ENCODE results near the gene MYBPH.

MYBPH gene

DNA sequence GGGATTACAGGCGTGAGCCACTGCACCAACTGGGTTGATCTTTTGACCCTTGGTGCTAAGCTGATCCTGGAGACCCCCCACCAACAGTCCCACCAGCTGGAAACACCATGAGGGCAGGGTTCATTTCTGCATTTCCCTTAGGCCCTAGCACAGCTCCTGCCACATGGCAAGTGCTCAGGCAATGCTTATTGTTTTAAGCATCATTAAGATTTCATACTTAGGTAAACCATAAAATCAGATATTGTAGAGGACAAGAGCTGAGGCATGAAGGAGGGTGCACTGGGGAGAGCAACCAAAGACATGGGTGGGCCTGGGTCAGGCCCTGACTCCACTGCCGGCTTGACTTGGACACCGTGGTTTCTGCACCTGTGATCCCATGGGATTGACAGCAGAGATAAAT lies 36.2 kb upstream of the MYBPH start:
- Histone ChIP-seq H3K4me1 (ENCODE audit: control insufficient read depth, insufficient read depth, low read depth, low read length) (peaks cover 6% of the 10 kb centered on the region), H4K91ac (ENCODE audit: low read length) (peak overlapping the region; percentile 35), H2AK5ac (ENCODE audit: low read length, severe bottlenecking) (no peak overlapping the region), H3K23ac (ENCODE audit: low read length in 2 of 2) (no peak overlapping the region), H3K9me3 (ENCODE audit: control insufficient read depth, low read length) (no peaks in the 10 kb centered on the region), H3K18ac (ENCODE audit: low read depth in 1 of 2, low read length in 2 of 2) (no peak overlapping the region), H2BK5ac (ENCODE audit: low read depth, low read length, poor library complexity, severe bottlenecking) (no peak overlapping the region), H2BK15ac (ENCODE audit: low read depth, poor library complexity, severe bottlenecking) (no peak overlapping the region), H3K14ac (ENCODE audit: low read length in 2 of 2) (no peak overlapping the region), H3K27ac (ENCODE audit: low read length, poor library complexity, severe bottlenecking) (no peak overlapping the region), H3K4ac (ENCODE audit: low read depth in 1 of 2, low read length in 2 of 2) (no peak overlapping the region), H2AFZ (ENCODE audit: low read depth, low read length) (no peak overlapping the region), H3K9ac (ENCODE audit: low read length) (no peak overlapping the region), H2BK12ac (ENCODE audit: low read length in 2 of 2) (no peak overlapping the region), H3K79me1 (replicated peaks; ENCODE audit: low read length, poor library complexity, severe bottlenecking) (no peaks in the 10 kb centered on the region), H2BK120ac (ENCODE audit: low read depth, low read length) (no peak overlapping the region), H4K8ac (ENCODE audit: low read length) (no peak overlapping the region), H3K4me2 (ENCODE audit: low read length, poor library complexity, severe bottlenecking) (no peak overlapping the region), H3K27me3 (ENCODE audit: control insufficient read depth in 1 of 2, insufficient read depth in 1 of 2, low read length in 2 of 2) (peaks cover 3 to 5% of the 10 kb centered on the region in 2 experiments), H3K4me3 (ENCODE audit: insufficient read depth in 1 of 2, low read depth in 1 of 2, low read length in 2 of 2) (no peak overlapping the region), H3K36me3 (ENCODE audit: control insufficient read depth in 1 of 2, insufficient read depth in 2 of 2, low read depth in 1 of 2, low read length in 2 of 2) (no peaks in the 10 kb centered on the region)
- WGBS: 92% methylated on average over 3 of the region's 3 CpGs
- DNase-seq: no peak

DNA sequence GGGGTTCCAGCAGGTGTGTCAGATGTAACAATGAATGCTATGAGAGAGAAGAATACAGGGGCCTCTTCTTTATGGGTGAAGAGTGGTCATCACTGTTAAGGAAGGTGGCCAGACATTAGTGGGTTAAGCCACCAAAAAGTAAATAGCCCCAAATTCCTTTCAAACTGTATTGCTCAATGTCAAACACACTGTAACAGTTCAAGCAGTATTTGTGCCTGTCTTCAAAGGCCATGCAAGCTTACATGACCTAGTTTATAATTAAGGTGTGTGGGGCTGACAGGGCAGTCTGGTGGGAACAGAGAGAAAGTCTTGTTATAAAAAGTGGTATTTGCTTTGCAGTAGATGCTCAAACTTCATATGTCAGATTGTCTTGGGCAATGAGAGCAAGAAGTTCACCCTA lies 35.4 kb upstream of the MYBPH start:
- Histone ChIP-seq H3K4me2 (ENCODE audit: low read length, poor library complexity, severe bottlenecking) (no peak overlapping the region), H2BK120ac (ENCODE audit: low read depth, low read length) (no peak overlapping the region), H2BK5ac (ENCODE audit: low read depth, low read length, poor library complexity, severe bottlenecking) (no peak overlapping the region), H3K27ac (ENCODE audit: low read length, poor library complexity, severe bottlenecking) (no peak overlapping the region), H3K4me1 (ENCODE audit: control insufficient read depth, insufficient read depth, low read depth, low read length) (peaks cover 7% of the 10 kb centered on the region), H3K9ac (ENCODE audit: low read length) (no peak overlapping the region), H3K27me3 (ENCODE audit: control insufficient read depth in 1 of 2, insufficient read depth in 1 of 2, low read length in 2 of 2) (no peaks in the 10 kb centered on the region), H4K91ac (ENCODE audit: low read length) (no peak overlapping the region), H2AK5ac (ENCODE audit: low read length, severe bottlenecking) (no peak overlapping the region), H3K36me3 (ENCODE audit: control insufficient read depth in 1 of 2, insufficient read depth in 2 of 2, low read depth in 1 of 2, low read length in 2 of 2) (peaks cover 0 to under 1% of the 10 kb centered on the region in 2 experiments), H3K4me3 (ENCODE audit: insufficient read depth in 1 of 2, low read depth in 1 of 2, low read length in 2 of 2) (no peak overlapping the region), H3K23ac (ENCODE audit: low read length in 2 of 2) (no peak overlapping the region), H3K9me3 (ENCODE audit: control insufficient read depth, low read length) (no peaks in the 10 kb centered on the region), H2BK15ac (ENCODE audit: low read depth, poor library complexity, severe bottlenecking) (no peak overlapping the region), H3K79me1 (replicated peaks; ENCODE audit: low read length, poor library complexity, severe bottlenecking) (no peaks in the 10 kb centered on the region), H3K4ac (ENCODE audit: low read depth in 1 of 2, low read length in 2 of 2) (no peak overlapping the region), H3K18ac (ENCODE audit: low read depth in 1 of 2, low read length in 2 of 2) (no peak overlapping the region), H2BK12ac (ENCODE audit: low read length in 2 of 2) (no peak overlapping the region), H2AFZ (ENCODE audit: low read depth, low read length) (no peak overlapping the region), H4K8ac (ENCODE audit: low read length) (no peak overlapping the region), H3K14ac (ENCODE audit: low read length in 2 of 2) (no peak overlapping the region)
- no peak for DNase-seq

DNA sequence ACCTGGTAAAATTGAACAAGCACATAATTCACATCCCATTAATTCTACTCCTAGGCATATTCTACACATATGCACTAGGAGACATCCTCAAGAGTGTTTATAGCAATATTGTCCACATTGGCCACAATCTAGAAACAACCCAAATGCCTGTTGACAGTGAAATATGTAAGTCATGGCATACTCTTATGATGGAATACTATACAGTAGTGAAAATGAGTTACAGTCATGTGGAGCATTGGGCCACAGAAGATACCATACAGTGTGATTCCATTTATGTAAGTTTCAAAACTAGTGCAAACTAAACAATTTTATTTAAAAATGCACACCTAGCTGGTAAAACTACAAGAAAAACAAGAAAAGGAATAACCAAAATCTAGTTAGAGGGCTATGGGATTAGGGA lies 34.7 kb upstream of the MYBPH start:
- Histone ChIP-seq H4K8ac (ENCODE audit: low read length) (no peak overlapping the region), H3K4ac (ENCODE audit: low read depth in 1 of 2, low read length in 2 of 2) (no peak overlapping the region), H3K9me3 (ENCODE audit: control insufficient read depth, low read length) (no peaks in the 10 kb centered on the region), H3K27me3 (ENCODE audit: control insufficient read depth in 1 of 2, insufficient read depth in 1 of 2, low read length in 2 of 2) (no peaks in the 10 kb centered on the region), H2BK12ac (ENCODE audit: low read length in 2 of 2) (no peak overlapping the region), H3K14ac (ENCODE audit: low read length in 2 of 2) (no peak overlapping the region), H3K4me2 (ENCODE audit: low read length, poor library complexity, severe bottlenecking) (no peak overlapping the region), H3K27ac (ENCODE audit: low read length, poor library complexity, severe bottlenecking) (no peak overlapping the region), H2AK5ac (ENCODE audit: low read length, severe bottlenecking) (no peak overlapping the region), H3K18ac (ENCODE audit: low read depth in 1 of 2, low read length in 2 of 2) (no peak overlapping the region), H2AFZ (ENCODE audit: low read depth, low read length) (no peak overlapping the region), H3K79me1 (replicated peaks; ENCODE audit: low read length, poor library complexity, severe bottlenecking) (no peaks in the 10 kb centered on the region), H2BK15ac (ENCODE audit: low read depth, poor library complexity, severe bottlenecking) (no peak overlapping the region), H3K36me3 (ENCODE audit: control insufficient read depth in 1 of 2, insufficient read depth in 2 of 2, low read depth in 1 of 2, low read length in 2 of 2) (peaks cover 0 to 3% of the 10 kb centered on the region in 2 experiments), H3K9ac (ENCODE audit: low read length) (no peak overlapping the region), H4K91ac (ENCODE audit: low read length) (no peak overlapping the region), H2BK120ac (ENCODE audit: low read depth, low read length) (no peak overlapping the region), H2BK5ac (ENCODE audit: low read depth, low read length, poor library complexity, severe bottlenecking) (no peak overlapping the region), H3K23ac (ENCODE audit: low read length in 2 of 2) (no peak overlapping the region), H3K4me1 (ENCODE audit: control insufficient read depth, insufficient read depth, low read depth, low read length) (peaks cover 4% of the 10 kb centered on the region), H3K4me3 (ENCODE audit: insufficient read depth in 1 of 2, low read depth in 1 of 2, low read length in 2 of 2) (no peak overlapping the region)
- DNase-seq: no peak

DNA sequence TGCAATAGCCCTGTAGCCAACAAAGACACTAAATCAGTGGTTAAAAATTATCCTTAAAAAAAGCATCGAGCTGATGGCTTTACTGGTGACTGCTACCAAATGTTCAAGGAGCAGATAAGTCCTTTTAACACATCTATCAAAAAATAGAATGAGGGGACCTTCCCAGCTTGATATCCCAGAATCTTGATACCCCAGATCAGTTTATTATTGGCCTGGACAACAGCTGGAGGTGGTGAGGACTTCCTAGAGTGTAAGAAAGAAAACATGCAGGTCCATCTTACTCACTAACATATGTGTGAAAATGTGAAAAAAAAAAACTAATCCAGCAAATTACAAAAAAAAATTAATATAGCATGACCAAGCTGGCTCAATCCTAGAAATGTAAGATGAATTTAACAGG lies 32.6 kb upstream of the MYBPH start:
- Histone ChIP-seq H2AK5ac (ENCODE audit: low read length, severe bottlenecking) (no peak overlapping the region), H3K4me1 (ENCODE audit: control insufficient read depth, insufficient read depth, low read depth, low read length) (peaks cover 4% of the 10 kb centered on the region), H4K8ac (ENCODE audit: low read length) (no peak overlapping the region), H3K23ac (ENCODE audit: low read length in 2 of 2) (no peak overlapping the region), H3K4me3 (ENCODE audit: insufficient read depth in 1 of 2, low read depth in 1 of 2, low read length in 2 of 2) (no peak overlapping the region), H3K4me2 (ENCODE audit: low read length, poor library complexity, severe bottlenecking) (no peak overlapping the region), H3K27me3 (ENCODE audit: control insufficient read depth in 1 of 2, insufficient read depth in 1 of 2, low read length in 2 of 2) (no peaks in the 10 kb centered on the region), H3K9me3 (ENCODE audit: control insufficient read depth, low read length) (no peaks in the 10 kb centered on the region), H2BK12ac (ENCODE audit: low read length in 2 of 2) (no peak overlapping the region), H3K4ac (ENCODE audit: low read depth in 1 of 2, low read length in 2 of 2) (no peak overlapping the region), H4K91ac (ENCODE audit: low read length) (no peak overlapping the region), H3K79me1 (replicated peaks; ENCODE audit: low read length, poor library complexity, severe bottlenecking) (no peaks in the 10 kb centered on the region), H2AFZ (ENCODE audit: low read depth, low read length) (no peak overlapping the region), H3K36me3 (ENCODE audit: control insufficient read depth in 1 of 2, insufficient read depth in 2 of 2, low read depth in 1 of 2, low read length in 2 of 2) (peaks cover 0 to 3% of the 10 kb centered on the region in 2 experiments), H3K14ac (ENCODE audit: low read length in 2 of 2) (no peak overlapping the region), H2BK15ac (ENCODE audit: low read depth, poor library complexity, severe bottlenecking) (no peak overlapping the region), H3K18ac (ENCODE audit: low read depth in 1 of 2, low read length in 2 of 2) (no peak overlapping the region), H3K27ac (ENCODE audit: low read length, poor library complexity, severe bottlenecking) (no peak overlapping the region), H3K9ac (ENCODE audit: low read length) (no peak overlapping the region), H2BK120ac (ENCODE audit: low read depth, low read length) (no peak overlapping the region), H2BK5ac (ENCODE audit: low read depth, low read length, poor library complexity, severe bottlenecking) (no peak overlapping the region)
- DNase-seq: no peak
- 100% methylated on average over 1 of the region's 1 CpG for WGBS
